HG03521 (cell line): ENCODE measurements around the gene BHLHE40.

Source experiments
- ATAC-seq: cut with Tn5 transposase; IDR thresholded peaks from one replicate; pipeline ENCODE4 v1.9.1; 2021; ENCODE audit warnings: mild to moderate bottlenecking, moderate library complexity; ENCODE audit not compliant: unreplicated experiment

Gene BHLHE40

GRCh38 chr3:4997946-4998345 lies 18.7 kb downstream of the BHLHE40 start:
- ATAC-seq: no peak

GRCh38 chr3:4999531-5000184 lies 20.4 kb downstream of the BHLHE40 start:
- no peak for ATAC-seq

DNA sequence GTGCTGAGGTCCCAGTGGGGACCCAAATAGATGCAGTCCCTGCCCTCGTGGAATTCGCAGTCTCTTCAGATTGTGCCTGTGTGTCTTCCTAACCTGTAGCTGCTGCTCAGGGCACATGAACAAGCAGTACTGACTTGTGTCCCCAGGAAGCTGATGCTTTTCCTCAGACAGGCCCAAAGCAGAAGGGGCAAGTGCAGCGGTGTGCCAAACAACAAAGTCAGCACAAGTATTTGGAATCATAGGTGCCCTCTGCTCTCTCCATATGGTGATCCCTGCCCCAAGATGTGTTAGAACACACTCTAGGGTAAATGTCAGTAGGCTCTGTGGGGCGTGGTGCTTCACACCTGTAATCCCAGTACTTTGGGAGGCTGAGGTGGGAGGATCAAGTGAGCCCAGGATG lies 21.9 kb downstream of the BHLHE40 start:
- ATAC-seq: no peak

DNA sequence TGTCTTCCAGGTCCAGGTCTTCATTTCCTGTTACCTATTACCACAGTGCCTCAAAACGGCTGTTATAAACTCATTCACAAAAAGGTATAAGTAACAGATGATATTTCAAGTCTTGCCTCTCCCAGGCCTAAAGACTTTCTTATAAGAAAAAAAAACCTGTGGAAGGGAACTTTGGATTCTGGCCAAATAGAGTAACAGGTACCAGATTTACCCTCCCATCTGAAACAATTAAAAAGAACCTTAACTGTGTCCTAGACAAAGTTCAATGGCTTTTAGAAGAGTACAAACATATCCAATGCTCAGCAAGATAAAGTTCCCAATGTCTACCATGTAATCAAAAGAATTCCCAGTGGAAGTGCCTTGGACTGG lies 22.6 kb downstream of the BHLHE40 start:
- ATAC-seq: no peak

GRCh38 chr3:5002174-5002870 lies 23.1 kb downstream of the BHLHE40 start:
- ATAC-seq: no peak

DNA sequence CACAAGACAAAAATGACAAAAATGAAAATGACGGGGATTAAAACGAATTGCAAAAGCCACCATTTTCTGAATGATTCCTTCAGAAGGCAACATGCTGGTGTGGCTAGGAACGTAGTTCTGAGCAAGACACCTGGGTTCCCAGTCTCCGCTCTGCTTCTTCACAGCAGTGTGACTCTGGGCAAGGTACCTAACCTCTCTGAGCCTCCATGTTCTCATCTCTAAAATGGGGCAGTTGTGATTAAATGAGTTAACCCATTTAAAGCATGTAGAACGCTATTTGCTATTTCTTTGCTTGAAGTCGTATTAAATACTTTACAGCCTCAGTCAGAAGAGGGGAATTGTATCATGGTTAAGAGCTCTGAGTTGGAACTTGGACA lies 23.6 kb downstream of the BHLHE40 start:
- ATAC-seq: no peak

- no peak for ATAC-seq
Observed at GRCh38 chr3:5004319-5005152, 25.3 kb downstream of the BHLHE40 start.

- ATAC-seq: no peak
Observed at GRCh38 chr3:5005367-5005766, 26.1 kb downstream of the BHLHE40 start.

DNA sequence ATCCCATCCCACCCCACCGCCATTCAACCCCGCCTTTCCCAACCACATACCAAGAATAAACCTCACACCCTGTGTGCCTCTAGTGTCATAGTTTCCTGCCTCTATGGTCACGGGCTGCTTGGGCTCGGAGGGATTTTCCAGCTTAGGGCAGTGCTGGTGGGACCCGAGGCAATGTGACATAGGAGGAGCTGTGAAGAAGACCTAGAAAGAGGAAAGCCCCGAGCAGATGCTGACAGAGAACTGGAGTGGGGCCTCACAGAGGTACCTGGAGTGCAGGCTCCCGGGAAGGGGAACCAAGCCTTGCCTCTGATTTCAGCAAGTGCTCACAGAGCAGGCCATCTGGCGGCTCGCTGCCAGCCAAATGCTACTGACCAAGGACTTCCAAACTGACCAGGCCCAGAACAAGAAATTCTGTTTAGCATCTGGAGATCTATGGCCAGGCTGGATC lies 27.5 kb downstream of the BHLHE40 start:
- ATAC-seq: peak; percentile 53

DNA sequence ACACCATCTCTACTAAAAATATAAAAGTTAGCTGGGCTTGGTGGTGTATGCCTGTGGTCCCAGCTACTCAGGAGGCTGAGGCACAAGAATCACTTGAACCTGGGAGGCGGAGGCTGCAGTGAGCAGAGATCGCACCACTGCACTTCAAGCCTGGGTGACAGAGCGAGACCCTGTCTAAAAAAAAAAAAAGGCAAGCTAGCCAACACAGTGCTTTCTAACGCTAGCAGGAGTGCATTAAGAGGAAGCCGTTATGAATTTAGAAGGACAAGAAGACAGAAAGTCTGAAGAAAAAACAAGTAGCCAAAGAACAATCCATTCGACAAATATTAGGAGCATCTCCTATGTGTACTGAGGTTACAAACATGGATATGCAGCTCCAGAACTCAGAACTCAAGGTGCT lies 28.6 kb downstream of the BHLHE40 start:
- no peak for ATAC-seq

- no peak for ATAC-seq
Observed at GRCh38 chr3:5009506-5010109, 30.4 kb downstream of the BHLHE40 start.

- no peak for ATAC-seq
Observed at GRCh38 chr3:5010140-5010539, 30.9 kb downstream of the BHLHE40 start.

- ATAC-seq: no peak
Observed at GRCh38 chr3:5010706-5011554, 31.7 kb downstream of the BHLHE40 start.

- peak; percentile 46 for ATAC-seq
Observed at GRCh38 chr3:5011555-5012256, 32.5 kb downstream of the BHLHE40 start.

GRCh38 chr3:5012367-5012766 lies 33.1 kb downstream of the BHLHE40 start:
- no peak for ATAC-seq

- ATAC-seq: no peak
Observed at GRCh38 chr3:5013021-5013906, 34.0 kb downstream of the BHLHE40 start.

GRCh38 chr3:5014391-5014790 lies 35.2 kb downstream of the BHLHE40 start:
- ATAC-seq: no peak

- ATAC-seq: no peak
Observed at GRCh38 chr3:5015056-5015455, 35.8 kb downstream of the BHLHE40 start.
